MM.1S (cell line): ENCODE results near the gene KCNMA1.

Experiments
- CTCF ChIP-seq: fragments of 300-600 bp; sonication (generic); IDR thresholded peaks from 2 replicates; pipeline ENCODE4 v1.5.1; 2016; ENCODE audit warnings: antibody characterized with exemption, low read length, mixed read lengths
- EZH2 ChIP-seq: fragments of 300-600 bp; sonication (generic); optimal IDR thresholded peaks from 2 replicates; pipeline ENCODE3; 2017; ENCODE audit warnings: low read depth, mild to moderate bottlenecking, antibody characterized with exemption, low read length, mixed read lengths
- EZH2phosphoT487 ChIP-seq: fragments of 300-600 bp; sonication (generic); IDR thresholded peaks from 2 replicates; pipeline ENCODE4 v1.6.1; 2018; ENCODE audit warnings: antibody characterized with exemption, low read length

DNA sequence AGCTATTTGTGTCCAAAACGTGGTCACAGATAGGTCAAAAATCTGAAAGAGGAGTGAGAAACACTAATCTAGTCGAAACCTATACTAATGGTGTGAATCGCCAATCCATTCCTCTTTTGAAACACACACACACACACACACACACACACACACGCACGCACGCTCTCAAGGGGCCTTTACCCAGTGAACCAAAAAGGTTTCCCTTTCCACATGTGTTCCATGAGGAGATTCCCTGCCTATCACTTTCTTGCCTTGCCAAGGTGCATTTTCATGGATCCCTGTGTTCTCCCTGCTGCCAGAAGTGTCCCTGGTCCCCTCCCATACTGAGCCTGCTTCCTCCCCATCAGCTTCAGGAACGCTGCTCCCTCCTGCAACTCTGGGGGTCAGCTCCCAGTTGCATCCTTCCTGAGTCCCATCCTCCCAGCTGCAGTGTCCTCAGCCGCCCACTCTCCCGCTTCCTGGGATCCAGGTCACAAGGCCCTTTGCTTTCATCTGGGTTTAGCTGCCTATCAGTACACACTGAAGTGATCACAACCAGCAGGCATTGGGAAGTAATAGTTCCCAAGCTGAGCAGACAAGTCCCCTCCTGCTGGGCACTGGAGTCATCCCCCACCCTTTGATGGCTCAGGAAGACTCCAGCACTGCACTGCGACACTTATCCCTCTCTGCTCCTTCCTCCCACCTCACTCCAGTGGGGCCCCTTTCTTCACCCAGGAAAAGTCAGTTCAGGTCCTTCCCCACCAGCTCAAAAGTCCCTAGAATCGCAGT is 49.2 kb upstream of the KCNMA1 start:
- TF ChIP-seq CTCF (no peak), EZH2 (no peak), EZH2phosphoT487 (no peak)
